ENCODE results near the gene NT5C2.

DNA sequence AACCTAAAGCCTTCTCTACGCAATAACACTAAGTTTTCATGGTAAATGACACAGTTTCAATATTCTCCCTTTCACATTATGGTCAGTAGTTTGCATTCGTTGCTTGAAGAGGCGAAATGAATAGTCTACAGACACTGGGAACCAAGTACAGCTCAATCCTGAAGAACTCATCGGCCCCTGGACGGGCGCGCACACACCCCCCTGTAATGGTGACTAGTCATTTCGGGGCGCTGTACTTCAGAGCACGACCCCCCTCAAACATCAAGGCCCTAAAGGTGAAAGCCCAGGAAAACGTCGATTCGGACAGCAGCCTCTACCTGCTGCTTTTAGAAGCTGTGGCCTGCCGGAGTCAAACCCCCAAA lies 1.0 kb downstream of the NT5C2 start:
- TF ChIP-seq, protein P1, sequence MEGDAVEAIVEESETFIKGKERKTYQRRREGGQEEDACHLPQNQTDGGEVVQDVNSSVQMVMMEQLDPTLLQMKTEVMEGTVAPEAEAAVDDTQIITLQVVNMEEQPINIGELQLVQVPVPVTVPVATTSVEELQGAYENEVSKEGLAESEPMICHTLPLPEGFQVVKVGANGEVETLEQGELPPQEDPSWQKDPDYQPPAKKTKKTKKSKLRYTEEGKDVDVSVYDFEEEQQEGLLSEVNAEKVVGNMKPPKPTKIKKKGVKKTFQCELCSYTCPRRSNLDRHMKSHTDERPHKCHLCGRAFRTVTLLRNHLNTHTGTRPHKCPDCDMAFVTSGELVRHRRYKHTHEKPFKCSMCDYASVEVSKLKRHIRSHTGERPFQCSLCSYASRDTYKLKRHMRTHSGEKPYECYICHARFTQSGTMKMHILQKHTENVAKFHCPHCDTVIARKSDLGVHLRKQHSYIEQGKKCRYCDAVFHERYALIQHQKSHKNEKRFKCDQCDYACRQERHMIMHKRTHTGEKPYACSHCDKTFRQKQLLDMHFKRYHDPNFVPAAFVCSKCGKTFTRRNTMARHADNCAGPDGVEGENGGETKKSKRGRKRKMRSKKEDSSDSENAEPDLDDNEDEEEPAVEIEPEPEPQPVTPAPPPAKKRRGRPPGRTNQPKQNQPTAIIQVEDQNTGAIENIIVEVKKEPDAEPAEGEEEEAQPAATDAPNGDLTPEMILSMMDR (IDR thresholded peaks at IDR 0.05) = no peak
- TF ChIP-seq, protein P2, sequence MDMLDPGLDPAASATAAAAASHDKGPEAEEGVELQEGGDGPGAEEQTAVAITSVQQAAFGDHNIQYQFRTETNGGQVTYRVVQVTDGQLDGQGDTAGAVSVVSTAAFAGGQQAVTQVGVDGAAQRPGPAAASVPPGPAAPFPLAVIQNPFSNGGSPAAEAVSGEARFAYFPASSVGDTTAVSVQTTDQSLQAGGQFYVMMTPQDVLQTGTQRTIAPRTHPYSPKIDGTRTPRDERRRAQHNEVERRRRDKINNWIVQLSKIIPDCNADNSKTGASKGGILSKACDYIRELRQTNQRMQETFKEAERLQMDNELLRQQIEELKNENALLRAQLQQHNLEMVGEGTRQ (IDR thresholded peaks at IDR 0.05; ENCODE audit: borderline replicate concordance, low read depth, low read length) = no peak
- TF ChIP-seq, protein P3, sequence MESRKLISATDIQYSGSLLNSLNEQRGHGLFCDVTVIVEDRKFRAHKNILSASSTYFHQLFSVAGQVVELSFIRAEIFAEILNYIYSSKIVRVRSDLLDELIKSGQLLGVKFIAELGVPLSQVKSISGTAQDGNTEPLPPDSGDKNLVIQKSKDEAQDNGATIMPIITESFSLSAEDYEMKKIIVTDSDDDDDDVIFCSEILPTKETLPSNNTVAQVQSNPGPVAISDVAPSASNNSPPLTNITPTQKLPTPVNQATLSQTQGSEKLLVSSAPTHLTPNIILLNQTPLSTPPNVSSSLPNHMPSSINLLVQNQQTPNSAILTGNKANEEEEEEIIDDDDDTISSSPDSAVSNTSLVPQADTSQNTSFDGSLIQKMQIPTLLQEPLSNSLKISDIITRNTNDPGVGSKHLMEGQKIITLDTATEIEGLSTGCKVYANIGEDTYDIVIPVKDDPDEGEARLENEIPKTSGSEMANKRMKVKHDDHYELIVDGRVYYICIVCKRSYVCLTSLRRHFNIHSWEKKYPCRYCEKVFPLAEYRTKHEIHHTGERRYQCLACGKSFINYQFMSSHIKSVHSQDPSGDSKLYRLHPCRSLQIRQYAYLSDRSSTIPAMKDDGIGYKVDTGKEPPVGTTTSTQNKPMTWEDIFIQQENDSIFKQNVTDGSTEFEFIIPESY (IDR thresholded peaks at IDR 0.05; ENCODE audit: borderline replicate concordance, low read depth) = no peak
- no peak for TF ChIP-seq POLR2AphosphoS5 (IDR thresholded peaks at IDR 0.05; ENCODE audit: low read depth, low read length)
- no peak for TF ChIP-seq NRF1 (IDR thresholded peaks at IDR 0.05; ENCODE audit: low read depth, low read length)
- no peak for TF ChIP-seq RAD21 (IDR thresholded peaks at IDR 0.05; ENCODE audit: low read length)
- TF ChIP-seq EZH2phosphoT487 (IDR thresholded peaks at IDR 0.05; ENCODE audit: borderline replicate concordance, low read depth) = no peak
- TF ChIP-seq EP300 (IDR thresholded peaks at IDR 0.05; ENCODE audit: borderline replicate concordance in 1 of 2, low read depth in 1 of 2, low read length in 1 of 2) = no peak
- TF ChIP-seq YY1 (IDR thresholded peaks at IDR 0.05; ENCODE audit: low read depth) = no peak
- no peak for TF ChIP-seq GATA2 (CRISPR knock-in tag; IDR thresholded peaks at IDR 0.05)

Measured in SK-N-SH (cell line).